ENCODE measurements around the gene GABRR2. TPM values are rescaled to one million over a fixed set of nuclear protein-coding genes. Genes with fewer than 3 reads are reported as not detected.
"Not testable (repeated sequence)": the region's sequence is repeated elsewhere in the genome, so short reads cannot be mapped to it uniquely, and the experiment has no call there.

GABRR2 gene
- total RNA-seq, 1 donor from 2014 or later, result 0.79 TPM

GRCh38 chr6:89255417-89255816 lies 59.7 kb downstream of the GABRR2 start:
- DNase-seq, result no peak

DNA sequence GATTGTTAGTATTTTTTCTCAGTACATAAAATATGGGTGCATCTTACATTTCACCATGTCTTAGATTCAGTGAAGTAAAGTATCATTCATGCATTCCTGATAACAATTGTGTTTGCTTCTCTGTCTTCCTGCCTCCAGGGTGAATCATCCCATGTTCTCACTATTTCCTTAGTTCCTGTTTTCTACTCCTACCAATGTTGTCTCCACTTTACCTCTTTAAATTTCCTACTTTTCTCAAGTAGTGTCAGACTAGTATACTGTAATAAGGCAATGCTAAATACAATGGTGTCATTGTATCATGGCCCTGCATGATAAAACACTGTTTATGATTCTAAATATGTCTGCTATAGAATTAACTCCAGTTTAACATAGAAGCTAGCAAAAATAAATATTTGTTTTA lies 60.5 kb downstream of the GABRR2 start:
- no peak for DNase-seq

DNA sequence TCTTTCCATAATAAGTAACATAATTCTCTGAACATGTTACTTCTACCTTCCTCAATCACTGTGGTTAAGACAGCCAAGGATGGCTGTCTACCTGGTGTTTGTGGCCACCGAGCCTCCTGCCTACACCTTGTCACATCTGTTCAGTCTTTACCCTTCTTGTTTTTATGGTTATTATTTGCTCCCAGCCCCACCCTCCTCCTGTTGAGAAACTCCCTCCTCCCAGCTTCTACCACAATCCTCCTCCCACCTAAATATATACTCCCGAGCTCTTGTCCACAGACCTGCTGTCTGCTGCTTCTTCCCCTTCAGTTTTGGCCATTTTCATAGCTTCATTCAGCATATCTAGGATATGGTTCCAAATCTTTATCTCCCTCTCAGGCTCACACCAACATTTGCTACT lies 62.2 kb downstream of the GABRR2 start:
- no peak for DNase-seq

DNA sequence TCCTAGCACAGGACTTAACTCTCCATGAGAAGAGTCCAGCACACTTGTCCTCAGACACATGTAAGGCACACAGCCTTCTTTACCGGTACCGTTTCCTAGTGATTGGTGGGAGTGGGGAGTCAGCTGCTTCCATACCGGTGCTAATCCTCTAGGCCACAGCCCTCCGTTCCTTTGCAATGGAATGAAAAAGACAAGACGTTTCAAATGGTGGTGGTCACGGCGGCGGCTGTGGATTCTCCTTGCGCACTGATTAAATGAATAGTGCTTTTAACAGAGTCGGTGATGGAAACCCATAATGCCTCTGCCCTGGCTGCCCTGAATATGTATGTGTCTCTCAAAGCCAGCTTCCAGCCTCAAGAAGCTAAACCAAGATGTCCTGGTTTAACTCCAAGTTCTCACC lies 63.1 kb downstream of the GABRR2 start:
- DNase-seq, result no peak

DNA sequence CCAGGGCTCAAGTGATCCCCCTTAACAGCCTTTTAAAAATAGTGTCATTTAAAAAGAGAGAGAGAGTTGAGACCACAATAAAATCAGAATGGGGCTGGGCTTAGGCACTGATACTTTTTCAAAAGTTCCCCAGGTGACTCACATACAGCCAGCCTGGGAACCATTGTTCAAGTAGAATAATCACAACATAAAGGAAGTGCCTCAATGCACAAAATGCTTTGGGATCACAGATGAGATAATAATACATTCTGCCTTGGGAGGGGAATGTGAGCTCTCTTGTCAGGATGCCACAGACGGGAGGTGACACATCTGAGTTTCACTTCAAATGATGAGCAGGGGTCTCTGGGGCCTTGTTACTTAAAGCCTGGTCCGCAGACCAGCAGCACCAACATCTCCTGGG lies 63.9 kb downstream of the GABRR2 start:
- no peak for DNase-seq

GRCh38 chr6:89250239-89250638 lies 64.9 kb downstream of the GABRR2 start:
- no peak for DNase-seq

DNA sequence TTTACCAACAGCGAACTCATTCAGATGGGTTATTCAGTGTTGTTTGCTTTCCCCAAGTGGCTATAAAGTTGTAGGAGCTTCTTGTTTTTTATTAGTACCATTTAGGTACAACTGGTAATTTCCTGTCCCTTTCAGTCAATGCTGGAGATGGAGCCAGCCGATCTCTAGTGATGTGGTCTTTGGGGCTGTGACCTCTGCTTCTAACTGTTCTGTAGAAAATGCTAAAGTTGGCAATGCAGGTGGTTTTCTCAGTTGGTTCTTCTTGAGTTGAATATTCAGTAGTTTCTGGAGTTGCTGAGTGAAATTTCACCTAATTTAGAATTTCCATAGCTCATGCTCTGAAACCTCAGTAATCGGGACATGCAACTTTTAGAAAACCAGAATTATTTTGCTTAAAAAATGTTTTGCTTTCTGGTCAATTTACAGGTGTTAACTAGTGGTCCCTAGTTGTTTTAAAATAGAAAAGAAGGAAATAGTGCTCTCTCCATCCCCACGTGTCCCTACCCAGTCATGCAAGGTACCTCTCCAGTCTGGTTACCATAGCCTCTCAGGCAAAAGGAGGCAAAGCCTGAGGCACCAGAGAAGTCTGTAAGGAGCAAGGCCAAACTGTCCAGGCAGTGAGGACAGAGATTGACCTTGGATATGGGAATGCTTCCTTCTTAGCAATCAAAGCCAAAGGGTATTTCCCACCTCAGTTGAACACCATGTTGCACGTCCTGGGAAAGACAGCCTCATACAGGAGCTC lies 70.7 kb downstream of the GABRR2 start:
- no peak for DNase-seq

GRCh38 chr6:89243331-89243629 lies 71.8 kb downstream of the GABRR2 start:
- peak; percentile 9 for DNase-seq

- peak; percentile 45 for DNase-seq
These were observed 72.3 kb downstream of the GABRR2 start for GRCh38 chr6:89242574-89243330.

GRCh38 chr6:89239338-89239737 lies 75.8 kb downstream of the GABRR2 start:
- no peak for DNase-seq

DNA sequence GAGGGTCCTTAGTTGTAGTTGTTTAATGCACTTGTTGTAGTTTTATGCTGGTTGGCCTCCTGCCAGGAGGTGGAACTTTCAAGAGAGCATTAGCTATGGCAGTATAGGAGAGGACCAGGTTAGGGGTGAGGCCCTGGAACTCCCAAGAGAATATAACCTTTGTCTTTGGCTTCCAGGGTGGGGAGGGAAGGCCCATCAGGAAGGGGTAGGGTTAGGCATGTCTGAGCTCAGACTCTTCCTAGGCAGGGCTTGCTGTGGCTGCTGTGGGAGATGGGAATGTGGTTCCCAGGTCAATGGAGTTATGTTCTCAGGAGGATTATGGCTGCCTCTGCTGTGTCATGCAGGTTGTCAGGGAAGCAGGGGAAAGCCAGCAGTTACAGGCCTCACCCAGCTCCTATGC lies 77.9 kb downstream of the GABRR2 start:
- DNase-seq, result no peak

DNA sequence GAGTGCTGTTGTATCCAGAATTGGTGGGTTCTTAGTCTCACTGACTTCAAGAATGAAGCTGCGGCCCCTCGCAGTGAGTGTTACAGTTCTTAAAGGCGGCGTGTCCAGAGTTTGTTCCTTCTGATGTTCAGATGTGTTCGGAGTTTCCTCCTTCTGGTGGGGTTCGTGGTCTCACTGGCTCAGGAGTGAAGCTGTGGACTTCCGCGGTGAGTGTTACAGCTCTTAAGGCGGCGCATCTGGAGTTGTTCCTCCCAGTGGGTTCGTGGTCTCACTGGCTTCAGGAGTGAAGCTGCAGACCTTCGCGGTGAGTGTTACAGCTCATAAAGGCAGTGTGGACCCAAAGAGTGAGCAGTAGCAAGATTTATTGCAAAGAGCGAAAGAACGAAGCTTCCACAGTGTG lies 81.5 kb downstream of the GABRR2 start:
- not testable (repeated sequence) for DNase-seq

GRCh38 chr6:89222712-89223039 lies 92.4 kb downstream of the GABRR2 start:
- DNase-seq, result no peak

GRCh38 chr6:89221971-89222711 lies 93.0 kb downstream of the GABRR2 start:
- no peak for DNase-seq

DNA sequence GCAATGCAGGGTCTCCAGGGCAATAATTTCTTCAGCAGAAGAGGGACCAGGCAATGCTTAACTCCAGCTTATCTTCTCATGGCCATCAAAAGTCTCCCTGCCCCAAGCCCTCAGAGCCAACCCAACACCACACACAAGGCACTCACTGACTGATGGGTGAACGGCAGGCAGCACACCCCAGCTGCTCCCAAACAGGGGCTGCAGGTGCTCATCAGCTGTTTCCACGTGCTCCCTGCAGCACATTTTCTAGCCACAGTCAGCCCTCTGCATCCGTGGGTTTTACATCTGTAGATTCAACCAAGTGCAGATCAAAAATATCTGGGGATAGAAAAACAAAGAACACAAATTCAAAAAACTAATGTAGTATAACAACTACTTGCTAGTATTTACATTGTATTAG lies 94.0 kb downstream of the GABRR2 start:
- no peak for DNase-seq

DNA sequence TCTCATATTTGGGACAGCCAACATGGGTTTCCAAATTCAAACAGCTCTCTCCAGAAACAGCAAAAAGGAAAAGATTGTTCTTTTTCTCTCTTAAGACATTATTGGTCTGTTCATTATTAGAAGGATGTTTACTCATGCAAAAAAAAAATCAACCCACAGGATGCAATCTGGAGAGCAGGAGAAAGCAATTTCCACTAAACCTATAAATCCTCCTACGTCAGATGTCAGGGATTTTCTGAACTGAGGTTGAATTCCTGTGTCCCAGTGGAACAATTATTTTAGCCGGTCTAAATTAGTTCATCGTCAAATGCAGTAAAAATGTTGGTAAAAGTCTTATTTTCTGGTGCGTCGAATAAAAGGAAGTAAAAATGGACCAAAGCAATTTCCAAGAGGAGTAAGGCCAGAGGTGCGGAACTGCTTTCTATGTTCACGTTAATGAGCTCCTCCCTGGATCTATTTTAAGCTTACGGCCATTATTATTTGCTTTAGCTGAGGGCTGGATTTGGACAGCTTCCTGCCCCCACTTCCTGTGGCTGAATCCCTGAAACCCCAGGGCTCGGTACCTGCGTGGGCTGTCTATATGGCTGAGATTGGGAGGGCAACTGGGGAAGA lies 97.7 kb downstream of the GABRR2 start, which contains the start of gene GABRR1:
Gene GABRR1, minus strand, starts transcription at position 60 of the 612 bp plus-strand sequence. Its CDS starts 36 bp downstream, at position 24.
- no peak for DNase-seq

DNA sequence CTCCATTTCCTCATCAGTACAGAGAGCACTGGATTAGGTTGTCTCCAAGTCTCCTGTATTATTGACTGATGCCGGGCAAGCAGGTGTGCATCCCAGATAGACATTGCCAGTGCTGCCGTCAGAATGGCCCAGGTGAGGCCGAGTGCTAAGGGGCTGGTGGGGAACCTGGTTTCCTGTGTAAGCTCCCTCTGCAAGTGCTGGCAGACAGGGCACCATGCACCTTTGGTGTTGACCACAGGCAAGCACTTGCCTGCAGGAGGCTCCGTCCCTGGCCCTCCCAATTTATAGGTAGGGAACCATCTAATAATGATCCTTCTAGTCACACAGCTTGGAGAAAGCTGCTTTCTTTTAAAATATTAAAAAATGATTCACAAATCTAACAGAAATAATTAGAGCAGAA lies 98.7 kb downstream of the GABRR2 start:
- no peak for DNase-seq

GRCh38 chr6:89215391-89215790 lies 99.7 kb downstream of the GABRR2 start:
- DNase-seq, result no peak

GRCh38 chr6:89214197-89214596 lies 100.9 kb downstream of the GABRR2 start:
- DNase-seq, result no peak

GRCh38 chr6:89212472-89212871 lies 102.6 kb downstream of the GABRR2 start:
- DNase-seq, result no peak

DNA sequence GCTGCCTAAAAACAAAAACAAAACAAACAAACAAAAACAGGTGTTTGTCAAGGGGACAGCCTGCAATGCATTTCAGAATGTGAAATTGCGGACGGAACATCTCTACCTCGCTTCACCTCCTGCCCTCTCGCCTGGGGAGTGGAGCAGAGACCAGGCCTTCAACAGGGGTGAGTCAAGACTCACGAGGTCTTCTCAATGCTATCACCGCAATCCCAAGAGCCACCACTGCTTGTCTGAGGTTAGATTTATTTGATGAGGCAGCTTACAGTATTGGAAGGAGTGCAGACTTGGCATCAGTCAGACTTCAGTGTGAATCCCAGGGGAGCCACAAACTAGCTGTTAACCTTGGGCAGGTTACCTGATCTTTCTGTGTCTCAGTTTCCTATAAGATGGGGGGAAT lies 105.6 kb downstream of the GABRR2 start:
- DNase-seq, result no peak

- no peak for DNase-seq
These were observed 106.5 kb downstream of the GABRR2 start for GRCh38 chr6:89208551-89208950.

Measured in skin of body (tissue), 2 donors.